GM10266 (cell line): ENCODE data around the gene UTP25.
"Not testable (repeated sequence)": the region's sequence is repeated elsewhere in the genome, so short reads cannot be mapped to it uniquely, and the experiment has no call there.

Source experiments
- DNase-seq: peaks from one replicate; pipeline ENCODE4 v3.0.0; 2012; ENCODE audit errors: extremely low spot score
- TF ChIP-seq, protein P1 (sequence below): IDR thresholded peaks from 2 replicates; pipeline ENCODE4 v1.5.1; 2012; ENCODE audit warnings: mild to moderate bottlenecking, low read depth; ENCODE audit not compliant: control insufficient read depth, insufficient read depth; ENCODE audit errors: missing control alignments

Gene UTP25

DNA sequence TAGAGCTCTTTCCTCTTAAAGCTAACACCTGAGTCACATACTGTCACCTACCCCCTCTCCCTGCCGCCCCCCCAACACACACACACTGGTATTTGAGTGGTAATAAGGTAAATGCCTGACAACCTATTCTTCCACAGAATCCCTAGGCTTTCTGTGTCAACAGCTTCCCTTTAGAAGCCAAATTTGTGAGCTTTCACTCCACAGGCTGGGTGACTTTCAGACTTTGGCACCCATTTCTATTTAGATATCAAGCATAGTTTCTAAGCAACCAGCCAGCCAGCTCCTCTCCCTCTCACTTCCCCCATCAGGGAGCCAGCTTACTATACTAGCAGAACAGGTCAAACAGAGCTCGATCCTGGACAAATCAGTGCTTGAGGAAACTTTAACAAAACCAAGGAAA, 40.2 kb upstream of the UTP25 start:
- TF ChIP-seq, protein P1, sequence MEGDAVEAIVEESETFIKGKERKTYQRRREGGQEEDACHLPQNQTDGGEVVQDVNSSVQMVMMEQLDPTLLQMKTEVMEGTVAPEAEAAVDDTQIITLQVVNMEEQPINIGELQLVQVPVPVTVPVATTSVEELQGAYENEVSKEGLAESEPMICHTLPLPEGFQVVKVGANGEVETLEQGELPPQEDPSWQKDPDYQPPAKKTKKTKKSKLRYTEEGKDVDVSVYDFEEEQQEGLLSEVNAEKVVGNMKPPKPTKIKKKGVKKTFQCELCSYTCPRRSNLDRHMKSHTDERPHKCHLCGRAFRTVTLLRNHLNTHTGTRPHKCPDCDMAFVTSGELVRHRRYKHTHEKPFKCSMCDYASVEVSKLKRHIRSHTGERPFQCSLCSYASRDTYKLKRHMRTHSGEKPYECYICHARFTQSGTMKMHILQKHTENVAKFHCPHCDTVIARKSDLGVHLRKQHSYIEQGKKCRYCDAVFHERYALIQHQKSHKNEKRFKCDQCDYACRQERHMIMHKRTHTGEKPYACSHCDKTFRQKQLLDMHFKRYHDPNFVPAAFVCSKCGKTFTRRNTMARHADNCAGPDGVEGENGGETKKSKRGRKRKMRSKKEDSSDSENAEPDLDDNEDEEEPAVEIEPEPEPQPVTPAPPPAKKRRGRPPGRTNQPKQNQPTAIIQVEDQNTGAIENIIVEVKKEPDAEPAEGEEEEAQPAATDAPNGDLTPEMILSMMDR: no peak
- no peak for DNase-seq

DNA sequence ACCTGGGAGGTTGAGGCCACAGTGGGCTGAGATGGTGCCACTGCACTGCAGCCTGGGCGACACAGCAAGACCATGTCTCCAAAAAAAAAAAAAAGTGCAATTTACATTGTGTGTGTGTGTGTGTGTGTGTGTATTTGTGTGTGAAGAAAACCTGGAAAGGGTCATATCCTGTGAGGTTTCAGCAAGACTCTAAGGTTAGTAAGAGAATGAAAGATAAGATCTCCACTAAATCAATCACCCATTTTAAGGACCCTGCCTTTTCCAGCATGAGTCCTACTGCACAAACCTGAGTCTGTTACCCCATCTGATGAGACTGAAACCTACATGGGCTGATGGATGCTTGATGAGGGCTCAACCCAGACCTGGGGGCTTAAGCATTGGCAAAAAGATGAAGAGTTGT, 38.5 kb upstream of the UTP25 start:
- no peak for DNase-seq
- TF ChIP-seq, protein P1: no peak

DNA sequence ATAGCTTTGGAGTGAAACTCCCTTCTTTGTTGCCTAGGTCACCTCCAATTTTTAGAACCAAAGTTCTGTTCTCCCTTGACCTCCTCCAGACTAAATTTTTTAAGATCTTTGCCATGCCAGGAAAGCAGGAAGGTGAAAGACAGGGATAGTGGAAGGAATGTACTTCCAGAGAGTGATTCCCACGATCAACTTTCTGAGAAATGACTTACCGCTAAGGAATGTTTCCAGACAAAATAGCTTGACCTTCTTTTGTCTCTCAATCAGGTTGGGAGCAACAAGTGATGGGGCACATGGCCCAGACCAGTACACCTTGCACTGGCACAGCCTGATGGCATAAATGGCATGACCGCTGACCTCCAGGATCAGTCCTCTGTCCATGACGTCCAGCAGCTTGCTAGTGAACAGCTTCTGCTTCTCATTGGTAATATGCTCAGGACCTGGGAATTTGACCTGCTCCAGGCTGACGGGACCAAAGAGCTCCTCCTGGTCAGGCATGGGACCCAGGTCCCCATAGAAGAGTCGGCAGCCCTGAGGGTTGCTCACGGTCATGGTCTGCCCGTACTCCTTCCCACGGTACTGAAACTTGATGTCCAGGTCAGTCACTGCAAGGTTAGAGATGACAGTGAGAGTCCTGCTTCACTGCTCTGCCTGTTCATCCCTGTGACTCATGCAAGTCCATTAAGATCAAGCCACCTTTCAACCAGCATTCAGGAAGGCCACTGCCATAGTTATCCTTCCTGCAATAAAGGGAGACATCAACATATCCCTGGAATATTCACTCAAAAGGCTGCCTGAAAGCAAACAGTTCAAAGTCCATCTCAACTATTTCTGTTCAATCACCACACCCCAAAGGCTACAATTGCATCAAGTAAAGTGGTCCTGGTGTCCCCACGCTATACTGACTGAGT, 37.2 kb upstream of the UTP25 start:
- TF ChIP-seq, protein P1: no peak
- no peak for DNase-seq

DNA sequence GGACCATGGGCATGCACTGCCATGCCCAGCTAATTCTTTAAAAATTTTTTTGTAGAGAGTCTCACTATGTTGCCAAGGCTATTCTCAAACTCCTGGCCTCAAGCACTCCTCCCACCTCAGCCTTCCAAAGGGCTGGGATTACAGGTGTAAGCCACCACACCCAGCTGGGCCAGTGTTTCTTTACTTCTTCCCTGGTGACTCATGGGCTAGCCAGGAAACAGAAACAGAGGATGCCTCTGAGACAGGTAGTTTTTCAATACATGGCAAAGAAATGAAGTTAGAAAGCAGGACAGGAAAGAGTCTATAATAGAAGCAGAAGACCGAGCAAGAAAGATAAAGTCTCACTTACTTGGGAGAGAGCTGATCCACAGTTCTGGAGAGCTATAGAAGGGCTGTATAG, 35.9 kb upstream of the UTP25 start:
- TF ChIP-seq, protein P1: no peak

DNA sequence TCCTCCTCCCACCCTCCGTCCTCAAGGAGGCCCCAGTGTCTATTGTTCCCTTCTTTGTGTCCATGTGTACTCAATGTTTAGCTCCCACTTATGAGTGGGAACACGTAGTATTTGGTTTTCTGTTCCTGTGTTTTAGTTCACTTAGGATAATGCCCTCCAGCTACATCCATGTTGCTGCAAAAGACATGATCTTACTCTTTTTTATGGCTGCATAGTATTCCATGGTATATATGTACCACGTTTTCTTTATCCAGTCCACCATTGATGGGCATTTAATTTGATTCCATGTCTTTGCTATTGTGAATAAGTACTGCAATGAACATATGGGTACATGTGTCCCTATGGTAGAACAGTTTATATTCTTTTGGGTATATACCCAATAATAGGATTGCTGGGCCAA, 34.1 kb upstream of the UTP25 start:
- DNase-seq: not testable (repeated sequence)

More for the DNA sequence above, 35.9 kb upstream of the UTP25 start:
- no peak for DNase-seq

DNA sequence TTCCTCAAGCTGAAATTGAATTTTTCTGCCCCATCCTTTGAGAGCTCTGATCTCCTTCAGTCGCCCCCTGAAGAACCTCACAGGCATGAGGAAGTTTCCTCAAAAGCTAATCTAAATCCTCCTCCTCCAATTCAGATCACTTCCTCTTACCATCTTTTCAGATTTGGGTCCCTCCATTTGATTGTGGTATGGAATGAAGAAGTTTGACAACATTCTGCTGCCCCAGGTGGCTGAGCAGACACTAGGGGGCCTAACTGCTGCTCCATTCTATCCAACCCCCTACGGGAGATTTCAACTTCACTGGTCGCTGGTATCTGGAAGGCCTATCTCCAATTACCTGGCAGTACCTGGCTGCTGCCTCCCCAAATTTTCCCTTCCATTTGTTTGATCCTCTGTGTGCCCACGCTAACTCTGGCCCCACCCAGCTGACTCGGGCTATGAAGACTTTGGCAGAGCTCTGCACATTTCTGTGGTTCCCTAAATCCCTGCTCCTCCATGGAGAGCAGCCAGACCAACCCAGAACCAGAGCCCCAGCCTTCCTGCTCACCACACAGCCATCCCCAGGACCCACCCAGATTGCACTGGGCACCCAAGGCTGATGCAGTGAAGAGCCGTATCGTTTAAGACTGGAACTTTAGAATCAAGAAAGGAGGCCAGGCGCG, 29.7 kb upstream of the UTP25 start:
- DNase-seq: no peak
- TF ChIP-seq, protein P1: no peak

DNA sequence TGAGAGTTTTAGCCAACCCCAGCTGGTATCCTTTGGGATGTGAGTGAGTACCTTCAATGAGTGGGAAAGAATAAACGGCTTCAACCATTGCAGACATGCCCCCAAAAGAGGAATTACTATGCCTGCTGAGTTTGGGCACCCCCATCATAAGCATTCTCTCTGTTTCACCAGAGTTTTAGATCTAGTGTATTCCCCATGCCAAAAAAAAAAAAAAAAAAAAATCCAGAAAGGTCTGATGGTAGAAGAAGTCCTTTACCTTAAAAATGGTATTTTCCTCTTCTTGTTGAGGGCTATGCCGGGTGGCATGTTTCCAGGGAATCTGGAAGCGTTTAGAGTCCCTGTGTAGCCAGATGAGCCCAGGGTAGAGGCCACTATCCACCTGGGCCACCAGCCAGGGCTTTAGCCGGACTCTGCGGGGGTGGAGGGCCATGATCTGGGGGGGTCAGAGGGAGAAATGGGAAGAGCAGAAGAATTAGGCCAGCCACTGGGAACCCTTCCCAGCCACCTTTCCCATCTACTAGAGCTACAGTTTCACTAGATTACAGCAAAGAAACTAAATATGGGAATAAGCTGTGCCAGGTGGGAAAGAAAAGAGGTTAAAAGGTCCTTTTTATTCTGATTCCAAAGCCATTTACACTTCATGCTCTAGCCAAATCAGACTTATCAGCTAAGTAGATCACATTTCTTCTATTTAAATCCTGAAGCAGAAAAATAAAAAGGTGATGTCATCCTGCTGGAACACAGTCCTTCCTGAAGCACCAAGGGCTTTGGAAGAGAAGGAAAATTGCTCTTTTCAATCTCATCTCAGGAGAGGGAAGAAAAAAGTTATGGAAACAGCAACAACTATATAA, 26.6 kb upstream of the UTP25 start:
- TF ChIP-seq, protein P1: no peak
- no peak for DNase-seq
